ENCODE measurements around the gene CCN2.
"Not testable (repeated sequence)": the region's sequence is repeated elsewhere in the genome, so short reads cannot be mapped to it uniquely, and the experiment has no call there.

CCN2 gene

GRCh38 chr6:131917763-131918649 is 33.2 kb downstream of the CCN2 start:
- no peak for DNase-seq
- in situ Hi-C loops (cut with HindIII; ENCODE audit: low pct_ligation_motif_present, low pct_unique_long_range_greater_than_20kb, low sequenced_read_pairs) = no loop called here

GRCh38 chr6:131917318-131917717 is 33.9 kb downstream of the CCN2 start:
- DNase-seq = no peak

GRCh38 chr6:131916847-131917246 is 34.3 kb downstream of the CCN2 start:
- in situ Hi-C loops (cut with HindIII; ENCODE audit: low pct_ligation_motif_present, low pct_unique_long_range_greater_than_20kb, low sequenced_read_pairs) = no loop called here
- no peak for DNase-seq

More at GRCh38 chr6:131917318-131917717, 33.9 kb downstream of the CCN2 start:
- in situ Hi-C loops (cut with HindIII; ENCODE audit: low pct_ligation_motif_present, low pct_unique_long_range_greater_than_20kb, low sequenced_read_pairs) = no loop called here

- DNase-seq; in situ Hi-C loops (cut with HindIII; ENCODE audit: low pct_ligation_motif_present, low pct_unique_long_range_greater_than_20kb, low sequenced_read_pairs): not testable (repeated sequence)
Observed at GRCh38 chr6:131916091-131916796, 34.9 kb downstream of the CCN2 start.

GRCh38 chr6:131914967-131915751 is 36.0 kb downstream of the CCN2 start:
- in situ Hi-C loops (cut with HindIII; ENCODE audit: low pct_ligation_motif_present, low pct_unique_long_range_greater_than_20kb, low sequenced_read_pairs) = no loop called here
- DNase-seq = peak; percentile 70

- in situ Hi-C loops (cut with HindIII; ENCODE audit: low pct_ligation_motif_present, low pct_unique_long_range_greater_than_20kb, low sequenced_read_pairs) = no loop called here
- no peak for DNase-seq
Observed at GRCh38 chr6:131914234-131914633, 36.9 kb downstream of the CCN2 start.

GRCh38 chr6:131911951-131912350 is 39.2 kb downstream of the CCN2 start:
- in situ Hi-C loops (cut with HindIII; ENCODE audit: low pct_ligation_motif_present, low pct_unique_long_range_greater_than_20kb, low sequenced_read_pairs) = no loop called here
- DNase-seq = no peak

GRCh38 chr6:131910956-131911355 is 40.2 kb downstream of the CCN2 start:
- DNase-seq = no peak
- in situ Hi-C loops (cut with HindIII; ENCODE audit: low pct_ligation_motif_present, low pct_unique_long_range_greater_than_20kb, low sequenced_read_pairs) = no loop called here

GRCh38 chr6:131910219-131910589 is 41.0 kb downstream of the CCN2 start:
- in situ Hi-C loops (cut with HindIII; ENCODE audit: low pct_ligation_motif_present, low pct_unique_long_range_greater_than_20kb, low sequenced_read_pairs) = no loop called here
- no peak for DNase-seq

- peak; percentile 66 for DNase-seq
- in situ Hi-C loops (cut with HindIII; ENCODE audit: low pct_ligation_motif_present, low pct_unique_long_range_greater_than_20kb, low sequenced_read_pairs) = no loop called here
Observed at GRCh38 chr6:131909408-131910218, 41.6 kb downstream of the CCN2 start.

- DNase-seq; in situ Hi-C loops (cut with HindIII; ENCODE audit: low pct_ligation_motif_present, low pct_unique_long_range_greater_than_20kb, low sequenced_read_pairs): not testable (repeated sequence)
Observed at GRCh38 chr6:131908787-131909186, 42.4 kb downstream of the CCN2 start.

GRCh38 chr6:131903734-131904133 is 47.4 kb downstream of the CCN2 start:
- DNase-seq; in situ Hi-C loops (cut with HindIII; ENCODE audit: low pct_ligation_motif_present, low pct_unique_long_range_greater_than_20kb, low sequenced_read_pairs): not testable (repeated sequence)

- in situ Hi-C loops (cut with HindIII; ENCODE audit: low pct_ligation_motif_present, low pct_unique_long_range_greater_than_20kb, low sequenced_read_pairs); DNase-seq: not testable (repeated sequence)
Observed at GRCh38 chr6:131901326-131901873, 49.8 kb downstream of the CCN2 start.

GRCh38 chr6:131900231-131900630 is 50.9 kb downstream of the CCN2 start:
- no peak for DNase-seq

GRCh38 chr6:131898718-131899117 is 52.5 kb downstream of the CCN2 start:
- in situ Hi-C loops (cut with HindIII; ENCODE audit: low pct_ligation_motif_present, low pct_unique_long_range_greater_than_20kb, low sequenced_read_pairs) = no loop called here
- DNase-seq = no peak

More at GRCh38 chr6:131900231-131900630, 50.9 kb downstream of the CCN2 start:
- in situ Hi-C loops (cut with HindIII; ENCODE audit: low pct_ligation_motif_present, low pct_unique_long_range_greater_than_20kb, low sequenced_read_pairs) = no loop called here
